Measurements from ENCODE around the gene LRRC23.

LRRC23 gene

DNA sequence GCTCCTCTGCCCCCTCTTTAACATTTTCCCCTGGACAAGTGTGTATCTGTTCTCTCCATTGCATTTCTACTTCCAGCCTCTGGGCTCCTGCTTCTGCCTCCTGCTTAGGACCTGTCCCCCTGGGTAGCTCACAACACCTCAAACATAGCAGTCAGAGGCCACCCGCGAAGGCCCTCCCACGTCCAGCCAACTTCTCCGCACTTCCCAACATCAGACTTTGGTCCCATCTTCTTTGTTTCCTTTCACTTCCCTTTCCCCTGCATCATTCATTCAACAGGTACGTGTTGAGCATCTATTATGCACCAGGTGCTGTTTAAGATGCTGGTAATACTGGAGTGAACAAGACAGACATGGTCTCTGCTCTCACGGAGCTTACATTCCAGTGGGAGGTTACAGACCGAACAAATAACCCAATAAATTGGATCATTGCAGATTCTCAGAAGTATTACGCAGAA is 42.3 kb downstream of the LRRC23 start:
- DNase-seq = no peak

DNA sequence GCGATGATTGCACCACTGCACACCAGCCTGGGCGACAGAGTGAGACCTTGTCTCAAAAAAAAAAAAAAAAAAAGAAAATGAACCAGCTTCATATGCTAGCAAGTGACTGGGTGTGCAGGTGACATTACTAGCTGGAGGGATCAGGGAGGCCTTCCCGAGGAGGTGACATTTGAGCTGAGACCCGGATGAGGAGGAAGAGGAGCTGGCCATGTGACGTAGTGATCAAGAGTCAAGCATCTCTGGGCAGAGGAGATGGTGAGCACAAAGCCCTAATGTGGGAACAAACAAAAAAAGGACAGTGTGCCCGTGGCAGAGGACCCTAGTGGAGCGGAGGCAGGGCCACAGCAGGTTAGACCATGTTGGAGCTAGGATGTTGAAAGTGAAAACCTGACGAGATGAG is 43.0 kb downstream of the LRRC23 start:
- DNase-seq = no peak

DNA sequence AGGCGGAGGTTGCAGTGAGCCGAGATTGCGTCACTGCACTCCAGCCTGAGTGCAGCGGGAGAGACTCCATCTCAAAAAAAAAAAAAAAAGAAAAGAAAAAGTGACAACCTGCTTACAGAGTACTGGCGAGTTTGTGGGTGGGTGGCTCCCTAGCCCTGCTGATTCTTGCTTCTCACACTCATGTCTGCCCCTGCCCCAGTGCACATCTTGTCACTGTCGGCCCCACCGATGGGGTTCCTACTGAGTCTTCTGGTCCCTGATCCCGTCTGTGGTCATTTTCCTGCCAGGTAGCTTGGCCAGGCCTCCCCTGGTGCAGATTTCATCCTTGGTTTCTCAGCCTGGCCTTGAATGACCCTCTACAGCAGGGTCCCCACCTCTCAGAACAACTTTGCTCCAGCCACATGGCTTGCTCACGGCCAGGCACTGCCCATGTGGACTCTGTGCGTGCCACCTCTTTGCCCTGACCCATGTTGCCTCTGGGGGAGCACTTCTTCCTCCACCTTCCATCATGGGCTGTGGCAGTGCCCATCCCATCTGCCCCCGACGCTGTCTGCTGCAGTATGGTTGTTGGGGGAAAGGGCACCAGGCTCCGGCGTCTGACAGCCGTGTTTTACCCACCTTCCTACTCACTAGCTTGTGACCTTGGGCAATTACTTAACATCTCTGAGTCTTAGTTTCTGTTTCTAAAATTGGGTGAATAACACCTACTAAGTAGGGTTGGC is 44.4 kb downstream of the LRRC23 start:
- DNase-seq = peak; percentile 66

DNA sequence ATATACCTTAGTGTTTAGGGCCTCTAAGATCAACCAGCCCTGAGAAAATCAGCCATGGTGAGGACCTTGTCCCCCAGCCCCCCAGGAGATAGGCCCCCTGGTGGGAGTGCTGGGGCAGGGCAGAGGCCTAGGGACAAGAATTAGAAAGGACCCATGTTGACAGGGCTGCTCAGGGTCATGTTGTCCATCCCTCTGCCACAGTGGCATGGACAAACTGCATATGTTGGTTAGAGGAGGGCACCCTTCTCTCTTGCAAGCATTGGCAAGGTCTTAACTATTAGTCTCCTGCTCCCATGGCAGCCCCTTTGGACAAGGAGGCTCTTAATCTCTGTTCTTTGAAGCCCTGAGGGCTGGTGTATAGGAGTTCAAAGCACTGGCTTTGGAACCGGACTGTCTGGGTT is 45.8 kb downstream of the LRRC23 start:
- DNase-seq = peak; percentile 60

DNA sequence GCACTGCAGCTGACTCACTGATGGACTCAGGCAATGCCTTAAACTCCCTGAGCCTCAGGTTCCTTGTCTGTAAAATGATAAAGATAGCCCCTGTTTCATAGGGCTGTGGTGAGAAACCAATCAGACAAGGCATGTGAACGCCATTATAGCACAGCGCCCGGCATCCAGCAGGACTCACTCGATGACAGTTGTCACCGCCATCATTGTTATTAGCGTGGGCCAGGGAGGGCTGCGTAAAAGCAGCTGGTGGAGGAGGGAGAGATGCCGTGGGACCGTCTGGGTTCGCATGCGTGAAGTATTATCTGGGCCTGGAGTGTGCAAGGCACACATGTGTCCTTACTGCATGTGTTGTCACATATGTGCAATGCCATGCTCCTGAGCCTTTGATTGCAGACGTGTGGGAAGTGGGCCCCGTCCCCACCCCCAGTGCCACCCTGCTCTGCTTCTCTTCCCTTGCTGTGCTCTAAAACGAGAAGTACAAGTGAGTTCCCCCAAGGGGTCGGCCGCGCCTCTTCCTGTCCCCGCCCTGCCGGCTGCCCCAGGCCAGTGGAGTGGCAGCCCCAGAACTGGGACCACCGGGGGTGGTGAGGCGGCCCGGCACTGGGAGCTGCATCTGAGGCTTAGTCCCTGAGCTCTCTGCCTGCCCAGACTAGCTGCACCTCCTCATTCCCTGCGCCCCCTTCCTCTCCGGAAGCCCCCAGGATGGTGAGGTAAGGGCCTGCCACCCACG is 46.4 kb downstream of the LRRC23 start, which contains the start of gene PTPN6:
Gene PTPN6, plus strand, starts transcription at position 546 of the 730 bp plus-strand sequence. Its CDS starts 157 bp downstream, at position 703.
- DNase-seq = peak; percentile 68

DNA sequence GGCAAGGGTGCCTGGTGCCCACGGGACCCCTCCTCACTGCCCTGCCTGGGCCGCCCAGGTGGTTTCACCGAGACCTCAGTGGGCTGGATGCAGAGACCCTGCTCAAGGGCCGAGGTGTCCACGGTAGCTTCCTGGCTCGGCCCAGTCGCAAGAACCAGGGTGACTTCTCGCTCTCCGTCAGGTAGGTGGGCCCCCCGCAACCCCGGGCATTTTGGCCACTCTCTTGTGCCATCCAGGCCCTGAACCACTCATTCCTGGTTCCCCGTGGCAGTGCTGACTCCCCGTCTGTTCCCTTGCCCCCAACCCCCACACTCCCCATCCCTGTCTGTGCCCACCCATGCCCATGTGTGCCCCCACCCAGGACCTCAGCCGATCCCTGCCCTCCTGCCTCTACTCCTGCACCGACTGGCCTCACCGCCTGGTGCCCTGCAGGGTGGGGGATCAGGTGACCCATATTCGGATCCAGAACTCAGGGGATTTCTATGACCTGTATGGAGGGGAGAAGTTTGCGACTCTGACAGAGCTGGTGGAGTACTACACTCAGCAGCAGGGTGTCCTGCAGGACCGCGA is 47.0 kb downstream of the LRRC23 start:
- peak; percentile 57 for DNase-seq

DNA sequence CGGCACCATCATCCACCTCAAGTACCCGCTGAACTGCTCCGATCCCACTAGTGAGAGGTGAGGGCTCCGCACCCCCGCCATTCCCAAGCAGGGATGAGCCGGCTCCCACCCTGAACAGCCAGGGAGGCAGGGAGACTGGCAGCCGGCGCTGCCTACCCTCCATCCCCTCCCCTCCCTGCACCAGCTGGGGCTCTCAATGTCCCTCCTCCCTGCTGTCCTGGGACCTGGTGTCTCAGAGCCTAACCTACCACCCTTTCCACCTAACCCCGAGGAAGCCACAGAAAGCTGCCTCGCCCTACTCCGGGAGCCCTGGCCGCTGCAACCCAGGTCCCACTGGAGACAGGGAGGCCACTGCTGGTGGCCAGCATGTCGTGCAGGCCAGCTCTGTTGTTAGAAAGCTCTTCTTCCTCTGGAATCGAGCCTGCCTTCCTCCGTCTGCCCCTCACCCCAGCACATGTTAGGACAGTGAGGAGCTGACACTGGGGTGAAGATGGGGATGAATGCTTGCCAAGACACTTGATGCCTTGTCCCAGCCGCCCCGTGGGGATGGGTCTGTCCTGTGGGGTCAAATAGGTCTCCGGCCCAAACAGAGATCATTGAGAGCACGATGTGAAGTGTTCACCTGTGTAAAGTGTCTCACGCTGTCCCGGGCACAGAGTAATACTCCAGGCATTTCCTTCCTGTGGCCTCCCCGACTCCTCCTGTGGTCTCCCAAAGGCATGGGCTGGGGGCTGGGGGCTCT is 47.7 kb downstream of the LRRC23 start:
- DNase-seq = peak; percentile 31

DNA sequence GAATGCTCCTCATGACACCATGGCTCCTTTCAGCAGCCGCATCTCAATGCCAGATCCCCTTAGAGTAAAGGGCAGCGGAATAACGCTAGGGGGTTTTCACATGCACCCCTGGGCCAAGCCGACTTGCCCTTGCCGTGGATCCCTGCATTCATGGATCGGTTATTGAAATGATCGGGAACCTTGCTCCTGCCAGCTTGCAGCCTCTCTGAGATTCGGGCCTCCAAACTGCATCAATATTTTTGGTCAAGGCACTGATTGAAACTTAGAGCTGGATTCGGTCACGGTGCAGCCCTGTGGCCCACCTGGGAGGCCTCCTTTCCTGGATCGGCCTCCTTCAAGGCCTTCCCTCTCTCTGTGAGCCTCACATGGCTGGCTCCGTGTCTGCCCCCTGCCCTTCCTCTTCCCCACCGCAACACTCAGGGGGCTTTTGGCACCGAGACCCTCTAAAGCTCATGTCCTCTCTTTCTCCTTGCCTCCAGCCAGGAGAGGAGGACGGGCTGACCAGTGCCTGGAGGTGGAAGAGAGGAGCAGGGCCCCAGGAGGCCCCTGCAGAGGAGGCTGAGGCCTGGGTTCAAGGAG is 48.3 kb downstream of the LRRC23 start:
- DNase-seq = no peak

DNA sequence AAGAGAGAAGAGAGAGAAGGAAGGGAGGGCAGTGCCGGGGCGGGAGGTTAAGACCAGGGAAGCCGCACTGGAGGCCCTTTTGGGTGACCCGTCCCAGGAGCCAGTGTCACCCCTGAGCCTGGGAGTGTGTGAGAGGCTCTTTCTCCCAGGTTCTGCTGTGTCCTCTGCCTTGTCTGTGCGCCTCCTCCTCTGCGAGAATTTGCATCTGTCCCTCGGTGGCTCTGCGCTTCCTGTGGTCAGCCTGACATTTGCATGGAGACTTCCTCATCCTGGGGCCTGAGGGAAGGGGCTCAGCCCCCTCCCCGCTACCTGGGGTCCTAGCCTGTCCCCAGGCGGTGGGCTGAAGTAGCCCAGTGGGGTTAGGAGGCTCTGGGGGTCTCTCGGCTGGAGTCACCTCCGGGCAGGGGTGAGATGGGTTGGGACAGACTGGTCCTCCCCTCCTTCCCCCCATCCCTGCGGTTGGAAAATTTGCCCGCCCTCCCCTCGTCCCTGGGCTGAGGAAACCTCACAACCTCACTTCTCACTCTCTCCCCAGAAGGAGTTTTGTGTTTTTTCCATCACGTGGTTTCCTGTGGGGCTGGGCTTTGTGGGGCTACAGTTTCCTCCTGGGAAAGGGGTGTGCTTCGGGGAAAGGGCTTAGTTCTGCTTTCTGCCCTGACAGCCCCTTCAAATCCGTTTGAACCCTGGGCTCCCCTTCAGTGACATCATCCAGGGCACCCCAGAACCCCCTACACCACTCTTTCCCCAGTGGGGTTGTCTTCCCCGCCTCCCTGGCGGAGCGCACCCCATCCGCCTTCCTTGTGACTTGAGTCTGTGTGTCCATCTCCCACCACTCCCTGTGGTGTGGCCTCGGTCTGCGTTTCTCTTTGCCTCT is 49.1 kb downstream of the LRRC23 start:
- DNase-seq = peak; percentile 88

DNA sequence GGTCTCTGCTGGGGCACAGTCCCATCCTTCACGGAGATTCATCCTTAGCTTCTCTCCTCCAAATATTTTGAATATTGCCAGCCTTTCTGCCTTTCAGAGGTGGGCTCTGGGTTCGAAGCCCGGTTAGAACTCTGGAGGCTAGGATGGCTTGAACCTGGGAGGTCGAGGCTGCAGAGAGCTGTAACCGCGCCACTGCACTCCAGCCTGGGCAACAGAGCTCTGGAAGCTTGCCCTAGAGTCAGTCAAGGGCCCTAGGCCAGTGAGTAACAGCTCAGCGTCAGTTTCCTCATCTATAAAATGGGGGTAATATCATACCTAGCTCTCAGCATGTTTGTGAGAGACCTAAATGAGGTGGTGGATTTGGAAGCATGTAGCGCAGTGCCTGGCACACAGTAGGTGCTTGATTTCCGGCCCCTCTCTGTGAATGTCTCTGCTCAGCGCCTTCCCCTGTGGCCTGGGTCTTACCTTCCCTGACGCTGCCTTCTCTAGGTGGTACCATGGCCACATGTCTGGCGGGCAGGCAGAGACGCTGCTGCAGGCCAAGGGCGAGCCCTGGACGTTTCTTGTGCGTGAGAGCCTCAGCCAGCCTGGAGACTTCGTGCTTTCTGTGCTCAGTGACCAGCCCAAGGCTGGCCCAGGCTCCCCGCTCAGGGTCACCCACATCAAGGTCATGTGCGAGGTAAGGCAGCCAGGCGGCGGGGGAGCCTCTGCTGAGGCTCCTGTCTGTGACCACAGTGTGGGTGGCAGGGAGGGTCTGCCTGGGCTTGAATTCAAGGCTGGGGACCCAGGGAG is 49.9 kb downstream of the LRRC23 start:
- DNase-seq = peak; percentile 25

DNA sequence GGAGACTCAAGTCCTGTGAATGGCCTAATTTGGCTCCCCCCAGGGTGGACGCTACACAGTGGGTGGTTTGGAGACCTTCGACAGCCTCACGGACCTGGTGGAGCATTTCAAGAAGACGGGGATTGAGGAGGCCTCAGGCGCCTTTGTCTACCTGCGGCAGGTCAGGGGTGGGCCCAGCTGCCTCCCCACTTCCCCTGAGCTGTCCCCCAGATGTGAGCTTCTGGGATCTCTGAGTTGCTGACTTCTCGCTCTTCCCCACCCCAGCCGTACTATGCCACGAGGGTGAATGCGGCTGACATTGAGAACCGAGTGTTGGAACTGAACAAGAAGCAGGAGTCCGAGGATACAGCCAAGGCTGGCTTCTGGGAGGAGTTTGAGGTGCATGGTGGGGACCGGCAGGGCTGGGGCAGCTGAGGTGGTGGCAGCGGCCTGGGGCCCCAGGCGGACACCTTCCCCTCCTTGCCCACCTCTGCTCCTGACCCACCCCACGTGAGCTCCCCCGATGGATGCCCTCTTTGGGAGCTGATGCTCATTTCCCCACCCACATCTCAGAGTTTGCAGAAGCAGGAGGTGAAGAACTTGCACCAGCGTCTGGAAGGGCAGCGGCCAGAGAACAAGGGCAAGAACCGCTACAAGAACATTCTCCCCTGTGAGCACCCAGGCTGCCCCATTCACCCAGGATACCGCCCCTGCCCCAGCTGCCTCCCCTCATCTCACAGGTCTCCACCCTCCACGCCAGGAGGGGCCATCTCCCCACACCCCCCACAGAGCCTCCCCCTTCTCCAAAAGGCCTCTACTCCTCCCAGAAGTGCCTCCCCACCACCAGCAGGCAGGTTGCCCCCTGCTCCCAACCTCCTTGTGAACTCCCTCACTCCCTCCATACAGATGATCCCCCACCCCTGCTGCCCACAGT is 50.7 kb downstream of the LRRC23 start:
- DNase-seq = no peak

DNA sequence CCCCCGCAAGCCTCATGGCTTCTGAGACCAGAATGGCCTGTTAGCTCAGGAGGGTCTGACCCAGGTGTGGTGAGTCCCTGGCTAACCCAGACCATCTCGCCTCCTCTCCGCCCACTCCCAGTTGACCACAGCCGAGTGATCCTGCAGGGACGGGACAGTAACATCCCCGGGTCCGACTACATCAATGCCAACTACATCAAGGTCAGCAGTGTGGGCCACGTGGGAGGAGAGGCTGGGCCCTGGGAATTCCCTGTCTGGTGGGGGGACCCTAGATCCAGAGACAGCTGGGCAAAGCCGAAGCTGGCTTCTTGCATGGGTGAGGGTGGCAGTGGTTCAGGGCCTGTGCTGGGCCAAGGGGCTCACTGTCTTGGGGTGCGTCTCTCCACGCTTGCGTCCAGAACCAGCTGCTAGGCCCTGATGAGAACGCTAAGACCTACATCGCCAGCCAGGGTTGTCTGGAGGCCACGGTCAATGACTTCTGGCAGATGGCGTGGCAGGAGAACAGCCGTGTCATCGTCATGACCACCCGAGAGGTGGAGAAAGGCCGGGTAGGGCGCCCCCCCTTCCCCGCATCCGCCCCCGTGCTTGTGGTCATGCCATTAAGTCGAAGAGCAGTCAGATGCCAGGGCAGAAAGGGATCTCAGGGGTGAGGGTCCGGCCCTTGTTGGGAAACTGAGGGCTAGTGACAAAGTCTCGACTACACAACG is 51.6 kb downstream of the LRRC23 start:
- DNase-seq = peak; percentile 53

DNA sequence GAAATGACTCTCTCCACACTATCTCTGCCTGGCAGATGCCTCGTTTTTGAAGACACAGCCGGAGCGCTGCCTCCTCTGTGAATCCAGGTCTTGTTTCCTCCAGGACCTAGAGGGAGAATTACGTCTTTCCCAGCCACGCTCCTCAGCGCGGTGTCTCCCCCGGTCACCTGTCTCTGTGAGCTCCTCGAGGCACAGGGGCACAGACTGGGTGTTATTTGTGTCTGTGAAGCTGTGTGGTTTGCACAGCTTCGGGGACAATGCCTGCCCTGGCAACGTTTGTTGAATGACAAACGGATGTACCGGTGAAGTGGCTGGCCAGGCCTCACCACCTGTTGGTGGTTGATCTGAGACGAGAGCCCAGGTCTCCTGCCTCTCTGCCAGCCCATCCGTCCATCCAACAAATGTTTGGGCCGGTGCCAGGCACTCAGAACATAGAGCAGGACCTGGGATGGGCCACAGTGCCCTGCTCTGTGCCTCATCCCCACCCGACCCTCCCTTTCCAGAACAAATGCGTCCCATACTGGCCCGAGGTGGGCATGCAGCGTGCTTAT is 52.6 kb downstream of the LRRC23 start:
- peak; percentile 73 for DNase-seq

DNA sequence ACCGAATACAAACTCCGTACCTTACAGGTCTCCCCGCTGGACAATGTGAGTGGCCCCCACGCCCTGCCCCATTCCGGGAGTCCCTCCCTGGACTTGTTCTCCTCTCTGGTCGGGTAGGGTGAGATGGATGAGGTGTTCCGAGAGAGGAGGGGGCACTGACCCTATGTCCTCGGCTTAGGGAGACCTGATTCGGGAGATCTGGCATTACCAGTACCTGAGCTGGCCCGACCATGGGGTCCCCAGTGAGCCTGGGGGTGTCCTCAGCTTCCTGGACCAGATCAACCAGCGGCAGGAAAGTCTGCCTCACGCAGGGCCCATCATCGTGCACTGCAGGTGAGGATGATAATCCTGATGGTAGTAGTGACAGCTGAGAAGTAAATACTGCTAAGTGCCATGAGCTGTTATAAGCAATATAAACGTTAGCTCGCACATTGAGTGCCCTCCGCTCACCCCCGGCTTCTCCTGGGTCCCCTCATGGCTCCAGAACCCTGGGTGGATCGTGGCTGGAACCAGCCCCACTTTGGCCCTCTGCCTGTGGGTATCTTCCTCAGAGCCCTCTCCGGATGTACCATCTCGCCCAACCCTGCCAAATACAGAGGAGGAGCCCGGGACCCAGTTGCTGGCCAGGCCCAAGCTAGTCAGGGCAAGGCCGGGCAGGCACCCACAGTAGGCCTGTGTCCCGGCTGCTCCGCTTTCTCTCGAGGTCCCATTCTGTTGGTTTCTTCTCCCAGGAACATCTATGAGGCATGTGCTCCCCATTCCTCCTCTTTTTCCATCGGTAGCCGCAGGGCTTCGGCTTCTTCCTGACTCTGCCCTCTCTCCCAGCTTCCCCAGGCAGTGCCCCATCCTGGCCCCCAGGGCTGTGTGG is 53.4 kb downstream of the LRRC23 start:
- DNase-seq = no peak

DNA sequence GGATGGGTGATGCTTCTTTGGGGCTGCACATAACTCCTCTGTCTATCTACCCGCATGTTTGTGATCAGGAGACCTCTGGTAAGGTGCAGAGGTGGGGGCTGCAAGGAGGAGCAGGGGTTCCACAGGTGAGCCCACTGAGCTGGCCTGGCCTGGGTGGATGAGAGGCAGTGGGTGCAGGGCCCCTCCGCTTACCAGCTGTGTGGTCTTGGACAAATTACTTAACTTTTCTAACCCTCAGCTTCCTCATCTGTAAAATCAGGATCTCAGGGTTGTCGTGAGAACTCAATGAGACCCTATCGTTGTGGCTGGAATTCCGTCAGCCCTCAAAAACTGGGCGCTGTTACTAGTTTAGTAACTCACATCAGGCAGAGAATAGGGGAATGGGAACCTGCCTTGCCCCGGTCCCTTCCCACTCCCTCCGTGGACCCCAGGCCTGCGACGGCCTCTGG is 54.0 kb downstream of the LRRC23 start:
- no peak for DNase-seq

DNA sequence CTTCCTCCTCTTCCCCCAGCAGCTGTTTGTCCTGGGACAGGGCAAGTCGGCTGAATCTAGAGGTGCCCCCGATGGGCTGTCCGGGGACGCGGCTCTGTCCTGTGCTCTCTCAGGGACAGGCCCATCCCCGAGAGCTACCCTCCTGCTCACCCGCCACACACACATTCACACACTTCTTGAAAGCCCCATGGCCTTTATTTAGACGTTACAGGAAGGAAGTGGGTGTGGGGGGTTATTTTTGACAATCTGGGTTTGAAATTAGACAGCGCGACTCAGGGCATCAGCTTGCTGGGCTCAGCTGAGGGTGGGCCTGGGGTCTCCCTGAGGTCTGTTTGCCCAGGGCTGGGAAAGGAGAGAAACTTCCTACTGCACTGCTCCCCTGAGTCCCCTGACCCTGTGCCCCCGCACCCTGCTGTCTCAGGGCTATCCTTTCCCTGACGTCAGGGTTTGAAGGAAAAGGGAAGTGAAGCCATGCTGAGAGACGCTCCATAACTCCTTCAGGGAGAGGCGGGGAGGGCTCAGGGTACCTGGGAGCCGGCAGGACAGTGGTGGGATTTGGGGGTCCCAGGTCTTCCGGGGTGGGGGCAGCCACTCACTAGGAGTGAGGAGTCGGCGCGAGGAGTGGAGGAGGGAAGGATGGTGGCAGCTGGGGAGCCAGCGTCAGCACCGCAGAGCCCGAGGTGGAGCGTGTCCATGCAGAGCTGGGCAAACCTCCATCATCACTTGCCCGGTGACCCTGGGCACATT is 54.6 kb downstream of the LRRC23 start:
- peak; percentile 92 for DNase-seq
